Right ventricle myocardium superior (tissue), 1 donor: Measurements from ENCODE around the gene PCDHGB2. TPM values are rescaled to one million over a fixed set of nuclear protein-coding genes. Genes with fewer than 3 reads are reported as not detected.
"Not testable (repeated sequence)": the region's sequence is repeated elsewhere in the genome, so short reads cannot be mapped to it uniquely, and the experiment has no call there.

ENCODE experiments used
- ATAC-seq: fragments of 200-7000 bp; cut with Tn5 transposase; one replicate; pipeline ENCODE4 v1.9.1; 2020; ENCODE audit warnings: mild to moderate bottlenecking; ENCODE audit not compliant: poor library complexity
- DNase-seq: peaks from one replicate; pipeline ENCODE4 v3.0.0-alpha.2; 2020
- intact Hi-C: fragments of 100-400 bp; cut with DNase I; formaldehyde crosslinking; loops from one replicate; pipeline ENCODE4 v1.11.2; 2022
- total RNA-seq: library from RNA; stranded (reverse); fragmentation: NEBNext Ultra II Directional; extraction: Animal tissue kit (Norgen Biotek cat#: 25700); gene quantifications from one replicate; pipeline ENCODE4 v1.2.1, GENCODE V29; 2021
- donor health status: DM: no; HTN: yes; CAD: no; lungs with severe emphysema.

Gene PCDHGB2
- total RNA-seq, 1 donor from 2014 or later, result 9.2 TPM

DNA sequence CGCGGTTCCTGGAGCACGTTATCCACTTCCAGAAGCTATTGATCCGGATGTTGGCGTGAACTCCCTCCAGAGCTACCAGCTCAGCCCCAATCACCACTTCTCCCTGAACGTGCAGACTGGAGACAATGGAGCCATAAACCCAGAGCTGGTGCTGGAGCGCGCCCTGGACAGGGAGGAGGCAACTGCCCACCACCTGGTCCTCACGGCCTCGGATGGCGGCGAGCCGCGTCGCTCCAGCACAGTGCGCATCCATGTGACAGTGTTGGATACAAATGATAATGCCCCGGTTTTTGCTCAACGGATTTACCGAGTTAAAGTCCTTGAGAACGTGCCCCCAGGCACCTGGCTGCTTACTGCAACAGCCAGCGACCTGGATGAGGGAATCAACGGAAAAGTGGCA lies 43.6 kb downstream of the PCDHGB2 start:
- no peak for ATAC-seq
- intact Hi-C loops, result no loop called here
- no peak for DNase-seq

DNA sequence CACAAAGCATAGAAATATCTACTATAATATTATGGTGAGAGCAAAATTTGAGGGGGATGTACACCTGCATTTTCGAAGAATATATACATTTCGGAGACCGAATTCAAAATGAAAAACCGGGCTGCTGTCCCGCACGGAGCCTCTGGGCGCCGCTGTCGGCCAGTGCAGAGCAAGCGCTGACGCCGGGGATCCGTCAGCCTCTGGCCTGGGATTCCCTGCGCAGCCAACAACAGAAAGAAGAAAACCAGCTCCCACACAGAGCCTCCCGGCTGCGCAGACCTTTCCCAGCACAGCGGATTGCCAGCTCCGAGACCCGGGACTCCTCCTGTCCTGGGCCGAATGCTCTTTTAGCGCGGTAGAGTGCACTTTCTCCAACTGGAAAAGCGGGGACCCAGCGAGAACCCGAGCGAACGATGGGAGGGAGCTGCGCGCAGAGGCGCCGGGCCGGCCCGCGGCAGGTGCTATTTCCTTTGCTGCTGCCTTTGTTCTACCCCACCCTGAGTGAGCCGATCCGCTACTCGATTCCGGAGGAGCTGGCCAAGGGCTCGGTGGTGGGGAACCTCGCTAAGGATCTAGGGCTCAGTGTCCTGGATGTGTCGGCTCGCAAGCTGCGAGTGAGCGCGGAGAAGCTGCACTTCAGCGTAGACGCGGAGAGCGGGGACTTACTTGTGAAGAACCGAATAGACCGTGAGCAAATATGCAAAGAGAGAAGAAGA lies 48.2 kb downstream of the PCDHGB2 start, which contains the start of gene PCDHGB6:
TSS of gene PCDHGB6 (plus strand) at position 232 of the 716 bp plus-strand sequence. CDS start at position 414, 182 bp downstream.
- DNase-seq (peak; percentile 80), ATAC-seq (peak; percentile 93)
- intact Hi-C loops, result not testable (repeated sequence)

DNA sequence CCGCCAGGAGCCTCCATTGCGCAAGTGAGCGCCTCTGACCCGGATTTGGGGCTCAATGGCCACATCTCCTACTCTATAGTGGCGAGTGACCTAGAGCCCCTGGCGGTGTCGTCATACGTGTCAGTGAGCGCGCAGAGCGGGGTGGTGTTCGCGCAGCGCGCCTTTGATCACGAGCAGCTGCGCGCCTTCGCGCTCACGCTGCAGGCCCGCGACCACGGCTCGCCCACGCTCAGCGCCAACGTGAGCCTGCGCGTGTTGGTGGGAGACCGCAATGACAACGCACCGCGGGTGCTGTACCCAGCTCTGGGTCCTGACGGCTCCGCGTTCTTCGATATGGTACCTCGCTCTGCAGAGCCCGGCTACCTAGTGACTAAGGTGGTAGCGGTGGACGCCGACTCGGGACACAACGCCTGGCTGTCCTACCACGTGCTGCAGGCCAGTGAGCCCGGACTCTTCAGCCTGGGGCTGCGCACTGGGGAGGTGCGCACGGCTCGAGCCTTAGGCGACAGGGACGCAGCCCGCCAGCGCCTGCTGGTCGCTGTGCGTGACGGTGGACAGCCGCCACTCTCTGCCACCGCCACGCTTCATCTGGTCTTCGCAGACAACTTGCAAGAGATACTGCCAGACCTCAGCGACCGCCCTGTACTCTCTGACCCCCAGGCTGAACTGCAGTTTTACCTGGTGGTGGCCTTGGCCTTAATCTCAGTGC lies 50.0 kb downstream of the PCDHGB2 start:
- no peak for DNase-seq
- ATAC-seq, result no peak
- intact Hi-C loops, result loop anchor here (5.0 kb wide), 1 partner anchor 62 kb away; no protein-coding TSS in a partner anchor

DNA sequence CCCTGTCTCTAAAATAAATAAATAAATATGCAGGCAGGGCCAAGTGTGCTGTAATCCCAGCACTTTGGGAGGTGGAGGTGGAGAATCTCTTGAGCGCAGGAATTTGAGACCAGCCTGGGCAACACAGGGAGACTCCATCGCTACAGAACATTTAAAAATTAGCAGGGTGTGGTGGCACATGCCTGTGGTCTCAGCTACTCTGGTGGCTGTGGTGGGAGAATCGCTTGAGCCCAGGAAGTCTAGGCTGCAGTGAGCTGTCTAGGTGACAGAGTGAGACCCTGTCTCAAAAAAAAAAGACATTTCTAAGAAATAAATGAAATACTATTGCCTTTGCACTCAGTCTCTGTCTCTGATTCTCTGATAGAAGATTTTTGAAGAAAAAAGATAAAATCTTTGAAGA lies 51.8 kb downstream of the PCDHGB2 start:
- DNase-seq, result no peak
- intact Hi-C loops, result loop anchor here (5.0 kb wide), 1 partner anchor 64 kb away; no protein-coding TSS in a partner anchor

More for the DNA sequence above, 51.8 kb downstream of the PCDHGB2 start:
- no peak for ATAC-seq

Other genes with a start within 250 kb of the PCDHGB2 start
- 1.7 TPM for gene PCDHB4, start 238.2 kb upstream of the PCDHGB2 start, total RNA-seq
- gene PCDHB5, start 224.8 kb upstream of the PCDHGB2 start, total RNA-seq, result 1.3 TPM
- gene PCDHB6, start 209.9 kb upstream of the PCDHGB2 start, total RNA-seq, result 0.35 TPM
- gene PCDHB7, start 187.3 kb upstream of the PCDHGB2 start, total RNA-seq, result 0.62 TPM
- 2.1 TPM for gene PCDHB8, start 182.2 kb upstream of the PCDHGB2 start, total RNA-seq
- gene PCDHB16, start 177.6 kb upstream of the PCDHGB2 start, total RNA-seq, result 2.2 TPM
- gene PCDHB9, start 172.8 kb upstream of the PCDHGB2 start, total RNA-seq, result 0.81 TPM
- 0.81 TPM for gene PCDHB10, start 167.6 kb upstream of the PCDHGB2 start, total RNA-seq
- gene PCDHB11, start 160.4 kb upstream of the PCDHGB2 start, total RNA-seq, result 0.73 TPM
- gene PCDHB12, start 151.3 kb upstream of the PCDHGB2 start, total RNA-seq, result 1.0 TPM
- 2.8 TPM for gene PCDHB13, start 146.1 kb upstream of the PCDHGB2 start, total RNA-seq
- gene PCDHB14, start 136.7 kb upstream of the PCDHGB2 start, total RNA-seq, result 3.3 TPM
- 3.9 TPM for gene PCDHB15, start 114.6 kb upstream of the PCDHGB2 start, total RNA-seq
- 0.16 TPM for gene SLC25A2, start 55.9 kb upstream of the PCDHGB2 start, total RNA-seq
- gene TAF7, start 39.2 kb upstream of the PCDHGB2 start, total RNA-seq, result 101 TPM
- gene PCDHGA1, start 29.5 kb upstream of the PCDHGB2 start, total RNA-seq, result 2.7 TPM
- gene PCDHGA2, start 21.2 kb upstream of the PCDHGB2 start, total RNA-seq, result 6.5 TPM
- 13.0 TPM for gene PCDHGA3, start 16.2 kb upstream of the PCDHGB2 start, total RNA-seq
- 7.8 TPM for gene PCDHGB1, start 9.9 kb upstream of the PCDHGB2 start, total RNA-seq
- 9.3 TPM for gene PCDHGA4, start 5.0 kb upstream of the PCDHGB2 start, total RNA-seq
- gene PCDHGA5, start 4.2 kb downstream of the PCDHGB2 start, total RNA-seq, result 6.6 TPM
- gene PCDHGB3, start 10.2 kb downstream of the PCDHGB2 start, total RNA-seq, result 7.6 TPM
- gene PCDHGA6, start 13.9 kb downstream of the PCDHGB2 start, total RNA-seq, result 6.7 TPM
- gene PCDHGA7, start 22.7 kb downstream of the PCDHGB2 start, total RNA-seq, result 7.7 TPM
- gene PCDHGB4, start 27.7 kb downstream of the PCDHGB2 start, total RNA-seq, result 5.8 TPM
- gene PCDHGA8, start 32.6 kb downstream of the PCDHGB2 start, total RNA-seq, result 10.1 TPM
- 7.2 TPM for gene PCDHGB5, start 38.0 kb downstream of the PCDHGB2 start, total RNA-seq
- 4.3 TPM for gene PCDHGA9, start 42.8 kb downstream of the PCDHGB2 start, total RNA-seq
- gene PCDHGB6, start 48.0 kb downstream of the PCDHGB2 start, total RNA-seq, result 6.2 TPM
- 5.4 TPM for gene PCDHGA10, start 53.0 kb downstream of the PCDHGB2 start, total RNA-seq
- gene PCDHGB7, start 57.7 kb downstream of the PCDHGB2 start, total RNA-seq, result 9.8 TPM
- gene PCDHGA11, start 61.1 kb downstream of the PCDHGB2 start, total RNA-seq, result 5.1 TPM
- gene PCDHGA12, start 70.5 kb downstream of the PCDHGB2 start, total RNA-seq, result 4.9 TPM
- 17.1 TPM for gene PCDHGC3, start 116.0 kb downstream of the PCDHGB2 start, total RNA-seq
- 3.0 TPM for gene PCDHGC4, start 125.0 kb downstream of the PCDHGB2 start, total RNA-seq
- gene PCDHGC5, start 129.1 kb downstream of the PCDHGB2 start, total RNA-seq, result 3.0 TPM